Measurements from ENCODE around the gene FAR1.

Gene FAR1

DNA sequence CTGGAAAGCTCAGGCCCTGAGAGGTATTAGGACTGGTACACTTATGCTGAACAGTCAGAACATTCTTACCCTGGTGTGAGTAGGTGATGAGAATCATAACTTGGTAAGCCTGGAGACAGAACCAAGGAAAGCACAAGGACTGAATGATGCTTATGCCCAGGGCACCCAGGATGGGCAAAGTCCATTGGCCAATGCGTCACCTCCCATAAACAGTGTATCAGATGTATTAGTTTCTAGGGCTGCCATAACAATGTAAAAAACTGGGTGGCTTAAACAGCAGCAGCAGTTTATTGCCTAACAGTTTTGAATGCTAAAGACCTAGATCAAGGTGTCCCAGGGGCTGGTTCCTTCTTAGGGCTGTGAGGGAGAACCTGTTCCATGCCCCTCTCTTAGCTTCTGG, 107.0 kb downstream of the FAR1 start:
- H3K9ac ChIP-seq (ENCODE audit: low read length): no peak overlapping the region
- no peak overlapping the region for H2AFZ ChIP-seq (ENCODE audit: low read length)
- H3K9me2 ChIP-seq (ENCODE audit: low read depth, low read length): no peaks in the 10 kb centered on the region
- no peaks in the 10 kb centered on the region for H3K79me2 ChIP-seq (ENCODE audit: insufficient read depth, low read length)
- no peaks in the 10 kb centered on the region for H3K36me3 ChIP-seq (ENCODE audit: insufficient read depth, low read length)
- no peak overlapping the region for H3K4me3 ChIP-seq (ENCODE audit: low read depth, low read length, poor library complexity, severe bottlenecking)
- H4K20me1 ChIP-seq (ENCODE audit: insufficient read depth, low read length): no peaks in the 10 kb centered on the region
- no peaks in the 10 kb centered on the region for H3K9me3 ChIP-seq (ENCODE audit: low read length)
- H3K27ac ChIP-seq (ENCODE audit: low read depth, low read length, poor library complexity, severe bottlenecking): no peak overlapping the region
- H3K27me3 ChIP-seq (ENCODE audit: insufficient read depth, low read length): no peaks in the 10 kb centered on the region
- H3F3A ChIP-seq (ENCODE audit: insufficient read depth, low read length): no peaks in the 10 kb centered on the region
- H3K4me2 ChIP-seq (ENCODE audit: low read length): no peak overlapping the region
- H3K4me1 ChIP-seq (ENCODE audit: insufficient read depth, low read length, severe bottlenecking): no peaks in the 10 kb centered on the region
- TF ChIP-seq EZH2 (IDR thresholded peaks at IDR 0.05; ENCODE audit: borderline replicate concordance, low read length): no peak
- TF ChIP-seq, protein P1, sequence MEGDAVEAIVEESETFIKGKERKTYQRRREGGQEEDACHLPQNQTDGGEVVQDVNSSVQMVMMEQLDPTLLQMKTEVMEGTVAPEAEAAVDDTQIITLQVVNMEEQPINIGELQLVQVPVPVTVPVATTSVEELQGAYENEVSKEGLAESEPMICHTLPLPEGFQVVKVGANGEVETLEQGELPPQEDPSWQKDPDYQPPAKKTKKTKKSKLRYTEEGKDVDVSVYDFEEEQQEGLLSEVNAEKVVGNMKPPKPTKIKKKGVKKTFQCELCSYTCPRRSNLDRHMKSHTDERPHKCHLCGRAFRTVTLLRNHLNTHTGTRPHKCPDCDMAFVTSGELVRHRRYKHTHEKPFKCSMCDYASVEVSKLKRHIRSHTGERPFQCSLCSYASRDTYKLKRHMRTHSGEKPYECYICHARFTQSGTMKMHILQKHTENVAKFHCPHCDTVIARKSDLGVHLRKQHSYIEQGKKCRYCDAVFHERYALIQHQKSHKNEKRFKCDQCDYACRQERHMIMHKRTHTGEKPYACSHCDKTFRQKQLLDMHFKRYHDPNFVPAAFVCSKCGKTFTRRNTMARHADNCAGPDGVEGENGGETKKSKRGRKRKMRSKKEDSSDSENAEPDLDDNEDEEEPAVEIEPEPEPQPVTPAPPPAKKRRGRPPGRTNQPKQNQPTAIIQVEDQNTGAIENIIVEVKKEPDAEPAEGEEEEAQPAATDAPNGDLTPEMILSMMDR (IDR thresholded peaks at IDR 0.05; ENCODE audit: low read length): no peak

DNA sequence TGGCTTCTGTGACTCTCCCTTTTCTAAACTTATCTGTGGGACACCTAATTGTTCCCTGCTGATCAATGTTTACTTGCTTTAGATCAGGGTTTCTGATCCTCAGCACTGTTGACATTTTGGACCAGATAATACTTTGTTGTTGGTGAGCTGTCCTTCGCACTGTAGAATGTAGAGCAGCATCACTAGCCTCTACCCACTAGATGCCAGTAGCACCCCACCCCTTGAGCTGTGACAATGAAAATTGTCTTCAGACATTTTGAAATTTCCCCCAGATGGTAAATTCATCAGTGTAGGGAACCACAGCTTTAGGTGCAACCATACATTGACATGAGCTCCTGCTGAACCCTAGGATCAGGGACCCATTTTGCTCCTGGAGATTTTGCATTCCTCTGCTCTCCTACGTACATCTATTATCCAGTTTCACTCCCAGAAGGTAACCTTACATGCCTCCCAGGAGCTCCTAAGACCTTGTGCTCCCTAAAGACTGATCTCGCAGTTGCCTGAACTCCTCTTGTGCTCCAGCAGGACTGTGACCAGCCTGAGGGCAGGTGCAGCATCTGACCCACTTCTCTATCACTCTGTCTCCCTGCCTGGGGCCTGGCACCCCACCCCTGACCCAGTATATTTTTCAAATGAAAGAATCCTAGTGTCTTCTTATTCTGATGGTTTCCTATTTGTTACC, 107.8 kb downstream of the FAR1 start:
- Histone ChIP-seq H3K9ac (ENCODE audit: low read length) (no peak overlapping the region), H2AFZ (ENCODE audit: low read length) (no peak overlapping the region), H3K36me3 (ENCODE audit: insufficient read depth, low read length) (no peaks in the 10 kb centered on the region), H3K27ac (ENCODE audit: low read depth, low read length, poor library complexity, severe bottlenecking) (no peak overlapping the region), H3K4me3 (ENCODE audit: low read depth, low read length, poor library complexity, severe bottlenecking) (no peak overlapping the region), H3F3A (ENCODE audit: insufficient read depth, low read length) (no peaks in the 10 kb centered on the region), H3K9me3 (ENCODE audit: low read length) (no peaks in the 10 kb centered on the region), H4K20me1 (ENCODE audit: insufficient read depth, low read length) (no peaks in the 10 kb centered on the region), H3K79me2 (ENCODE audit: insufficient read depth, low read length) (no peaks in the 10 kb centered on the region), H3K4me1 (ENCODE audit: insufficient read depth, low read length, severe bottlenecking) (no peaks in the 10 kb centered on the region), H3K4me2 (ENCODE audit: low read length) (no peak overlapping the region), H3K27me3 (ENCODE audit: insufficient read depth, low read length) (no peaks in the 10 kb centered on the region), H3K9me2 (ENCODE audit: low read depth, low read length) (no peaks in the 10 kb centered on the region)
- no peak for TF ChIP-seq EZH2 (IDR thresholded peaks at IDR 0.05; ENCODE audit: borderline replicate concordance, low read length)
- TF ChIP-seq, protein P1 (IDR thresholded peaks at IDR 0.05; ENCODE audit: low read length): no peak

DNA sequence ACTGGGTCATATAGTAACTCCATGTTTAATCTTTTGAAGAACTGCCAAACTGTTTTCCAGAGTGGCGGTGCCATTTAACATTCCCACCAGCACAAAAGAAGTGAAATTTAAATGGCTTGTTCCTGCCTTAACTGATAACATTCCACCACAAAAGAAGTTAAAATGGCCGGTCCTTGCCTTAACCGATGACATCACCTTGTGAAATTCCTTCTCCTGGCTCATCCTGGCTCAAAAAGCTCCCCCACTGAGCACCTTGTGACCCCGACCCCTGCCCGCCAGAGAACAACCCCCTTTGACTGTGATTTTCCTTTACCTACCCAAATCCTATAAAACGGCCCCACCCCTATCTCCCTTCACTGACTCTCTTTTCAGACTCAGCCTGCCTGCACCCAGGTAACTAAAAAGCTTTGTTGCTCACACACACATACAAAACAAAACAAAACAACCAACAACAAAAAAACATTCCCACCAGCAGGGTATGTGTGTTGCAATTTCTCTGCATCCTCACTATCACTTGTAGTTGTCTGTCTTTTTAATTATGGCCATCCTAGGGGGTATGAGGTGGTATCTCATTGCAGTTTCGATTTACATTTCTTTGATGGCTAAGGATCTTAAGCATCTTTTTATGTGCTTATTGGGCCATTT, 109.0 kb downstream of the FAR1 start:
- H3K27ac ChIP-seq (ENCODE audit: low read depth, low read length, poor library complexity, severe bottlenecking): no peak overlapping the region
- no peaks in the 10 kb centered on the region for H3F3A ChIP-seq (ENCODE audit: insufficient read depth, low read length)

More for the DNA sequence above, 109.0 kb downstream of the FAR1 start:
- Histone ChIP-seq H3K36me3 (ENCODE audit: insufficient read depth, low read length) (no peaks in the 10 kb centered on the region), H3K4me1 (ENCODE audit: insufficient read depth, low read length, severe bottlenecking) (no peaks in the 10 kb centered on the region), H3K4me3 (ENCODE audit: low read depth, low read length, poor library complexity, severe bottlenecking) (no peak overlapping the region), H4K20me1 (ENCODE audit: insufficient read depth, low read length) (no peaks in the 10 kb centered on the region), H3K9me3 (ENCODE audit: low read length) (no peaks in the 10 kb centered on the region), H3K4me2 (ENCODE audit: low read length) (no peak overlapping the region), H3K27me3 (ENCODE audit: insufficient read depth, low read length) (no peaks in the 10 kb centered on the region), H2AFZ (ENCODE audit: low read length) (no peak overlapping the region), H3K9ac (ENCODE audit: low read length) (no peak overlapping the region), H3K79me2 (ENCODE audit: insufficient read depth, low read length) (no peaks in the 10 kb centered on the region), H3K9me2 (ENCODE audit: low read depth, low read length) (no peaks in the 10 kb centered on the region)
- TF ChIP-seq, protein P1 (IDR thresholded peaks at IDR 0.05; ENCODE audit: low read length): no peak
- no peak for TF ChIP-seq EZH2 (IDR thresholded peaks at IDR 0.05; ENCODE audit: borderline replicate concordance, low read length)

Data from OCI-LY1 (cell line).